Measurements from ENCODE around the gene ATP2C2.
A peak's percentile ranks its signal among the peaks of the same experiment; 100 is the strongest.

ATP2C2 gene

DNA sequence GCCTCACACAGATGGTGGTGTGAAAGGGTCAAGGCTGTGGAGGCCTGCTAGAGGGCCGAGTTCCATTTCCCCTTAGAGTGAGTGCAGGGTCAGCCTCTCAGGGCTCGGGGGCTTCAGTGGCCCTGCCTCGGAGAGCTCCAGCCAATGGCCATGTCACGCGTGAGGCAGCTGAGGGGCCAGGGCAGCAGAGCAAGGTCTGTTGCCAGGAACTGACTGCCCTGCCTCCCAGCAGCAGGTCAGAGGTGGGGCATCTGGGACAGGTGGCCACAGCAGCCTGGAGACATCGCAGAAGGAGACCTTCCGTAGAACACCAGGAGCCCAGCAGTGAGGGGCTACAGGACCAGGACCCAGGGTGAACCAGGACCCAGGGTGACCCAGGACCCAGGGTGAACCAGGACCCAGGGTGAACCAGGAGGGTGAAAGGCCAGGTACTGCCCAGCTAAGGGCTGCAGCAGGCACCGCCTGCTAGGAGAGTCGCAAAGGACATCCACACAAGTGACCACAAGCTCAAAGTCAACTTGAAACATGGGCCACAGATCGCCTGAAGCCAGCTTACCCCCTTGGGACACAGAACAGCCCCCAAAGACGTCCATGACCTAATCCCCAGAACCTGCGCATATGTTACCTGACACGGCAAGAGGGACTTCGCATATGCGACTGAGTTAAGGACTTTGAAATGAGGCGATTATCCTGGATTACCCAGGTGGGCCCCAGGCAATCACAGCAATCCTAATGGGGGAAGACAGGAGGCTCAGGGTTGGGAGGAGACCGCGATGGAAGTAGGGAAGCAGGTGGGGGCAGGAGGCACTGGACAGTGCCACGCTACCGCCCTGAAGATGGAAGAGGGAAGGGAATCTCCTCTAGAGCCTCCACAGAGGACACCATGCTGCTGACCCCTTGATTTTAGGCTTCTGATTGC lies 141.0 kb downstream of the ATP2C2 start:
- H3K36me3 ChIP-seq (ENCODE audit: control insufficient read depth, low read depth, low read length): no peaks in the 10 kb centered on the region
- no peaks in the 10 kb centered on the region for H3K9me3 ChIP-seq (ENCODE audit: control insufficient read depth, low read depth, low read length)
- no peak overlapping the region for H3K4me3 ChIP-seq (ENCODE audit: low read length)
- peaks cover 10% of the 10 kb centered on the region for H3K4me1 ChIP-seq (ENCODE audit: control insufficient read depth, low read depth, low read length)
- H3K27ac ChIP-seq (ENCODE audit: low read length): no peak overlapping the region
- no peaks in the 10 kb centered on the region for H3K27me3 ChIP-seq (ENCODE audit: control insufficient read depth, insufficient read depth, low read length)
- no peak overlapping the region for H3K9ac ChIP-seq (ENCODE audit: low read length)

DNA sequence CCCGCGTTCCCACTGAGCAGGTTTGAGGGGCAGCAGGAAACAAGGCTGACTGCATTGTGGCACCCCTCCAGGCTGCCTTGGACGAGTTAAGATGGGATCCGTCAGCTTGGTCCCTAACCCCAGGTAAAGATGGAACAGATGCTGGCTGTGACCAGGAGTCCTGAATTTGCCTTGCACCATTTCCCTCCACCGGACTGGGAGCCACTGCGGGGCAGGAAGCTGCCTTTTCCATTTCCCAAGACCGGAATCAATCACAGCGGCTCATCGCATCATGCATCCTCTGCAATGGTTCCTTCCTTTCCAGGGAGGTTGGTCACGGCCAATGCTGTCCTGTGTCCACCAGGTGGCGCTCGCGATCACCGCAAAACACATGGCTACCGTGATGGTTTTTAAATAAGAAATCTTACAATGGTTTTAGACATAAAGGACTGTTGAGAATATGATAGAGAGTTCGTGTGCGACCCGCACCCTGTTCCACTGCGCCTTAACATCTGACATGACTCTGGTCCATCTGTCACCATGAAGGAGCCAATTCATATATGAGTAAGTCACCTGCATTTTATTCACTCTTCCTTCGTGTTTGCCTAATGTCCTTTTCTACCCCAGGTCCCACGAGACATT lies 143.0 kb downstream of the ATP2C2 start:
- Histone ChIP-seq H3K9ac (ENCODE audit: low read length) (no peak overlapping the region), H3K4me3 (ENCODE audit: low read length) (peak overlapping the region; percentile 35), H3K36me3 (ENCODE audit: control insufficient read depth, low read depth, low read length) (no peaks in the 10 kb centered on the region), H3K9me3 (ENCODE audit: control insufficient read depth, low read depth, low read length) (no peaks in the 10 kb centered on the region), H3K27me3 (ENCODE audit: control insufficient read depth, insufficient read depth, low read length) (no peaks in the 10 kb centered on the region), H3K27ac (ENCODE audit: low read length) (no peak overlapping the region), H3K4me1 (ENCODE audit: control insufficient read depth, low read depth, low read length) (peaks cover 5% of the 10 kb centered on the region)

DNA sequence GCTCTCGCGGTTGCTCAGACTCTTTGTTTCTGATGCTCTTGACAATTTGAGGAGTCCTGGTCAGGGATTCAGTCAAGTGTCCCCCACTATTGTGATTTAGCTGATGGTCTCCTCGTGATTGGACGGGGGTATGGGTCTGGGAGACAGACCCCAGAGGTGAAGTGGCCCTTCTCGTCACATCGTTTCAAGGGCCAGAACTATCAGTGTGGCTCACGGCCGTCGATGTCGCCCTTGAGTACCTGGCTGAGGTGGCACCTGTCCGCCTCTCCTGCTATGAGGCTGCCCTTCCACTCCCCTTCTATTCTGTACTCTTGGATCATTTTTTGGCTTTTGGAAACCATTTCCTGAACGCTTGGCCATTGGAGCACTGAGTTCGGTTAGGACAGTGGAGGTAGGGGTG lies 143.5 kb downstream of the ATP2C2 start:
- no peaks in the 10 kb centered on the region for H3K9me3 ChIP-seq (ENCODE audit: control insufficient read depth, low read depth, low read length)
- H3K27me3 ChIP-seq (ENCODE audit: control insufficient read depth, insufficient read depth, low read length): no peaks in the 10 kb centered on the region
- no peak overlapping the region for H3K27ac ChIP-seq (ENCODE audit: low read length)
- no peak overlapping the region for H3K4me3 ChIP-seq (ENCODE audit: low read length)
- H3K4me1 ChIP-seq (ENCODE audit: control insufficient read depth, low read depth, low read length): peaks cover 5% of the 10 kb centered on the region
- no peak overlapping the region for H3K9ac ChIP-seq (ENCODE audit: low read length)
- H3K36me3 ChIP-seq (ENCODE audit: control insufficient read depth, low read depth, low read length): no peaks in the 10 kb centered on the region

DNA sequence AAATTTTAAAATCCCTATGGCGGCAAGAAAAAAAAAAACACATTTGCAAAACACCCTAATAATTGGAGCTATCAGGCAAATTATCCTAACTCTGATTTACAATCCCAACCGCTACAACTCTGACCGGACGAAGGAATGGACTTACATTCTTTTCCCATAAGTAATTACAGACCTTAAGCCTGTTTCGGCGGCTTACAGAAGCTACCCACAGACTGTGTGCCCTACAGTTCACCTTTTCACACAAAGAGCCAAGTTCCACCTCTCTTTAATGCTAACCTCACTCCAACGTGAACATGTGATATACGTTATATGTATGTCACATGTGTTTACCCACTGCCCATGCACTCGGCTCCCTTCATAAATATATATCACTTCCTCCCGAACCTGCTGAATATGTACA lies 144.8 kb downstream of the ATP2C2 start:
- Histone ChIP-seq H3K4me1 (ENCODE audit: control insufficient read depth, low read depth, low read length) (peaks cover 5% of the 10 kb centered on the region), H3K36me3 (ENCODE audit: control insufficient read depth, low read depth, low read length) (no peaks in the 10 kb centered on the region), H3K9me3 (ENCODE audit: control insufficient read depth, low read depth, low read length) (no peaks in the 10 kb centered on the region), H3K27me3 (ENCODE audit: control insufficient read depth, insufficient read depth, low read length) (no peaks in the 10 kb centered on the region), H3K4me3 (ENCODE audit: low read length) (no peak overlapping the region), H3K9ac (ENCODE audit: low read length) (no peak overlapping the region), H3K27ac (ENCODE audit: low read length) (no peak overlapping the region)

DNA sequence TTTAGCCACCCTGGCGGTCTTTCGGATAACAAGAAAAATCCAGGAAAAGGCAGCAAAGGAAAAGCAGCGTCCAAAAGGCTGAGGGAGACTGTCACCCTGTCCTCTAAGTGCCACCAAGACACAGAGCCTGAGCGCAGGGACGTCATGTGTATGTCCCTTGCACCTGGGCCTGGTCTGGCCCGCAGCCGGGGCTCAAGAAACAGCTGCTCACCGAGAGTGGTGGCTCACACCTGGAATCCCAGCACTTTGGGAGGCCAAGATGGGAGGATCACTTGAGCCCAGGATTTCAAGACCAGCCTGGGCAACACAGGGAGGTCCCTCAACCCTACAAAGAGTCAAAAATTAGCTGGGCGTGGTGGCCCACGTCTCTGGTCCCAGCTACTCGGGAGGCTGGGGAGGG lies 145.3 kb downstream of the ATP2C2 start:
- Histone ChIP-seq H3K4me1 (ENCODE audit: control insufficient read depth, low read depth, low read length) (peaks cover 5% of the 10 kb centered on the region), H3K27ac (ENCODE audit: low read length) (no peak overlapping the region), H3K9me3 (ENCODE audit: control insufficient read depth, low read depth, low read length) (no peaks in the 10 kb centered on the region), H3K9ac (ENCODE audit: low read length) (no peak overlapping the region), H3K4me3 (ENCODE audit: low read length) (no peak overlapping the region), H3K27me3 (ENCODE audit: control insufficient read depth, insufficient read depth, low read length) (no peaks in the 10 kb centered on the region), H3K36me3 (ENCODE audit: control insufficient read depth, low read depth, low read length) (no peaks in the 10 kb centered on the region)

All from iPS-18a (cell line).